GM19438 (cell line): ENCODE data around the gene EGFL6.
"Not testable (repeated sequence)": the region's sequence is repeated elsewhere in the genome, so short reads cannot be mapped to it uniquely, and the experiment has no call there.

ENCODE experiments used
- ATAC-seq: cut with Tn5 transposase; IDR thresholded peaks from one replicate; pipeline ENCODE4 v1.9.1; 2021; ENCODE audit warnings: low read depth; ENCODE audit not compliant: unreplicated experiment

The EGFL6 gene

DNA sequence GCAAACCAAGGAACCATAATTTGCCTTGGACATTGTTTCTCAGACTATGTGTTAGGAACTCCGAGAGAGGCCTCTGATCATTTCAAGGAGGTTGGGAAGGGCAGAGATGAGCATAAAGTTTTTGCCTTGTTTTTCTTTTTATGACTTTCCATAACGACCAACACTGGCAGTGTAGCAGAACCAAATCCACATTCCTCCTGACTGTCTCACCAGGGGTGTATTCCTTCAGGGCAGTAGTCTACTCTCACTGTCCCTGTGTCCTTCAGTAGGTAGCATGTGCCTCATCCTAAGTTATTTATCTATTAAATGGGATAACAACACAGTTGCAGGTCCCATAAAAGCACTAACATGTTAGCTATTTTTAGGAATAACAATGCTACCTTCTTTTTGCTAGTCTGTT lies 20.8 kb downstream of the EGFL6 start:
- no peak for ATAC-seq

DNA sequence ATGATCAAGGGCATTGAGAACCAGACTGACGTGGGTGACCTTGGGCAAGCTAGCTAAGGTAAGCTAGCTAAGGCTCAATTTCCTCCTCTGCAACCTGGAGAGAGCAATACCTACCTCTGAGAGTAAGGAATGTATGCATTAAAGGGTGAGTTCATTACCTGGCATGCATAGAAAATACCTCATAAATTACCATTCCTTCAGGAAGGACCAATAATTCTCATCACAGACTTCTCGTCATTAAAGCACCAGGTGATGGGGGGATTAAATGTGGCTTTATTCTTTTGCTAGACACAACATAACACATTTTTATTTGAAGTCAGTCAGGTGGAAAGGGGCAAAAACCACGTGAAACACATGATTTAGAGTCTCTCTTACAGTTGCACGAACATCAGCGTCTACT lies 21.5 kb downstream of the EGFL6 start:
- ATAC-seq, result no peak

DNA sequence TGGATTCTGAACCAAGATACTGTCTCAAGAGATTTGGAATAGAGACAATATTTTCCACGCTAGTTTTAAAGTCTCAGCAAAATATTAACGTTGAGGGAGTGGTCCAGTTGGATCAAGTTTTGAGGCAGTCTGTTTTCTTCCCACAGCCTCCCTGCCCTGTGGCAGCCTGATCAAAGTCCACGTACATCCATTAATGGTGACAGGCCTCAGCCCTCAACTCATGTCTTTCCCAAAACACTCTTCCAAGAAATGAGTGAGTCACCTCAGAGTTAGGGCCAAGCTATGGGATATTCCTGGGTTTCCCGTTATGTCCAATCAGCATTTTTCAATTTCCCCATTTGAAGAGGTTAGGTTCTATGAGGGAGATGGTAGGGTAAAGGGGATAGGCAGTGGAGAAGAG lies 28.5 kb downstream of the EGFL6 start:
- no peak for ATAC-seq

DNA sequence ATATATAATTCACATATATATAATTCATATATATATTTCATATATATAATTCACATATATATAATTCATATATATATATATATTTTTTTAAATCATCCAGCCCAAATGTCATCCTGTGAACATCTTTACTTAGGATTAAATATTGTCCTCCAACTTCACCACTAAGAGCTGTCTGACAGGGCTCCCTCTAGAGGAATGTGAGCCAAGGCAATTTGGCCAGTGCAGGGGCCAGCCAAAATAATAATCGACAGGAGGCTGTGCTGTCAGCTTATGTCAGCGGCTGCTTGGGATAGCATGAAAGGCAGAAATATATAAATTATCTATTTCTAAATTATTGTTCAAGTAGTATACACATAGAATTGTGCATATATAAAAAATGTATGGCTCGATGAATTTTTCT lies 29.5 kb downstream of the EGFL6 start:
- ATAC-seq, result no peak

DNA sequence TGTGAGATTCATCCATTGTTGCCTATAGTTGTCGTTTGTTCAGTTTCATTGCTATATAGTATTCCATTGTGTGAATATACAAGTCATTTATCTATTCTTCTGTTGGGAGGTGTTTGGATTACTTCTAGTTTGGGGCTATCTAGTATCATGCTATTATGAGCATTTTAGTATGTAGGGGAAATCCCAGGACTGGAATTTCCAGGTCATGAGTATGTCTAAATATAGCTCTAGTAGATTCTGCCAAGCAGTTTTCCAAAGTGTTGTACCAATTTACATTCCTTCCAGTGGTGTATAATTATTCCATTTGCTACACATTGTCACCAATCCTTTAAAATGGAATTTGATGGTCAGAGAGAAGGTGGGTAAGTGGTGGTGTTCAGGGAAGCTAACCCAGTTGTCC lies 30.1 kb downstream of the EGFL6 start:
- ATAC-seq, result no peak

DNA sequence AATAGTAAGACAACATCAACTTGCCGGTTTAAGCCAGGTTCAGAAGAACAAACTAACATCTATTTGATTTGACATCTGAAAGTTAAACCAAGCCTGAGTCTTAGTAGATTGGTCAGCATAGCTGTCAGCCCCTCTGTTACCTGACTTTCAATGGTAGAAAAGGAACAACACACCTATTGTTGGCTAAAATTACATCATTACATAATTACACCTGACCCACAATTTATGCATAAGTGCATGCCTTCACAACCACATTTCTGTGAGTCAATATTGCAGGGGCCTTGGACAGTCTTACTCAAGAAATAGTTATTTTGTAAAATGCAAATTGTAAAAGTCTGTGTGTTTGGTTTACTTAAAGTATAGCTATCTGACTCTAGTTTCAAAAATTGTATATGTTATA lies 36.2 kb downstream of the EGFL6 start:
- no peak for ATAC-seq

DNA sequence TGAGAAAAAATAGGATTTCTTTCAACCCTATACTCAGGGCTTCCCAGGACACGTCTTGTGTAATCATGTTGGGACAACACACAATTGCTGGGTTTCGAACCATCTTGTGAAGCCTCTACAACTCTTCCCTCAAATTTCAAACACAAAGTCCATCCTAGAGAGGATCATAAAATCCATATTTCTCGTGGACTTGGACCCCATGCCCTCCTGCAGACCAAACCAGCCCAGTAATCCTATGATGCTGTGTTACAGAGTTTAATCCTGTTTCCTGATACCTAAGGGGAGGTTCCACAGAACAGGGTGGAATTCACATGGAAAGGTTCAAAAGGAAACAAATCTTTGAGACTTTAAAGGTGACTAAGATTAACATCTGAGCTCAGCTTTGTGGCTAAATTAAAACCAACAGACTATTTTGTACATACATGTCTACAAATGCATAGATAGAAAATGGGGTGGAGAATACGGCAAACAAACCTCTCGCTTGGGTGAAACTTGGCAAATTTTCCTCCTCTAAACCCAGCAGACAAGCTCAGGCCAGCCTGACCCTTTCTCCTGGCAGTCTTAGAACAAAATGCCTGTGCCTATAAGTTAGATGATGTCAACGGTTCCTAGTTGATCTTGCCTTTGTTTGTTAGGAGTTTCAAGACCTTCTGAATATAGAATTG lies 38.1 kb downstream of the EGFL6 start:
- no peak for ATAC-seq

DNA sequence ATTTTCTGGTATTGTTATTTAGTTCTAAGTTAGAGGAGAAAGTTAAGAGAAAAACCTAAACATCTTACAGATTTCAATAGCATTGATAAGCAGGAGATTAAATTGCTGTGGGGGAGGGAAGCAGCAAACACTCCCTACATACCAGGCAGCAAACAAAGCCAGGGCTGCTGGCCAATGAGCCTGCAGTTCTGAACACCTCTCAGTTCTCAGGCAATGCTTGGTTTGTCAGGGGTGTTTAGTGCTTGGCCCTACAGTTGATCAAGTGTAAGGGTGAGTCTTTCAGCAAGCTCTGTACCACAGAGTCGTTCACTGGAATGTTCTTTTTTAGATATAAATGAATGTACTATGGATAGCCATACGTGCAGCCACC lies 38.6 kb downstream of the EGFL6 start:
- no peak for ATAC-seq

DNA sequence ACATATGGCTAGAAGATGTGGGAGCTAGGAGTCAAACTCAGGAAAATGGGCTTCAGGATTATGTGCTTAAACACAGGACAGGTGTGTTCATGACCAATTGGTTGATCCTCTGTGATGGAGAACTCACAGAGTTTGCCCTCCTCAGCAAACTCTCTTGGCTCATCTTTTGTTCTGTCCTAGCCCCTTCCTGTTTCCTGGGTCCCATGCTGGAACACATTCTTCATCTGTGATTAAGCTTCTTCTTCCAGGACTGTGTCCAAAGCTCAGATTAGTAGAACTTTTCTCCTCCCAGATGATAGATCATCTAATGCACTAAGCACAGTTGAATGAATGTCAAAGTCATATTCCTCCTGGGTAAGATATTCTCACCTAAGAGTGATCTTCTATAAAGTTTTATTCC lies 44.8 kb downstream of the EGFL6 start:
- no peak for ATAC-seq

DNA sequence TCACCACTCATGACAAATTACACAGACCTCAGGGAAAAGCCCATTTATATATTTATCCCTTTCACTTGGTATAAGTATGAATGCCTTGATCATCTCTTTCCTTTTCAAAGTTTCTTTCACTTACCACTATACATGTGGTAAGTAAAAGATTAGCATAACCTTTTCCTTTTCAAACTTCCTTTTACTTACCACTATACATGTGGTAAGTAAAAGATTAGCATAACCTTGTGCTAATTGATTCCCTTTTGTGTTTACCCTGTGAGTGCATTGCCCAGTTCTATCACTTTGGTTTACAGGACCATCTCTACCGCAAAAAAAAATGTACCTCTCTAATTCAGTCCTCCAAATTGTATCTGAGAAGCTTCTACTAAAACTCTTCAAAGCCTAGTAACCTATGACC lies 50.8 kb downstream of the EGFL6 start:
- no peak for ATAC-seq

DNA sequence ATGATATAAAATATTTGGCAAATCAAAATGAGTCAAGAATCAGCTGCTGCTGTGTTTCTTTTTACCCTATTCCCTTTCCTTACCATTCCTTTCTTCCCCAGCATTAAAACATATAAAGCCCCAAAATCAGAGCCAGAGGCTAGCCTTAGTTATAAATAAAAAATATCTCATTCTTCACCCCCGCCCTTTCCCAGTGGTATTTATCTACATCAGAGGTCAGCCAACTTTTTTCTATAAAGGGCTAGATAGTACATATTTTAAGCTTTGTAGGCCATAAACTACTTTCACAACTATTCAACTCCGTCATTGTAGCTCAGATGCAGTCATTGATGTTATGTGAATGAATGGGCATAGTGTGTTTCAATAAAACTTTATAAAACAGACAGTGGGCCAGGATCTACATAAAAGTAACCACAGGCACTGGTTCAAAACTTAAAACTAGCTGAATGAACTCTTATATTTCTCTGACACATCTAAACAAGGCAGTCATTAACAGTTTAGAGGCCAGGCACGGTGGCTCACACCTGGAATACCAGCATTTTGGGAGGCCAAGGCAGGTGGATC lies 53.1 kb downstream of the EGFL6 start:
- no peak for ATAC-seq

DNA sequence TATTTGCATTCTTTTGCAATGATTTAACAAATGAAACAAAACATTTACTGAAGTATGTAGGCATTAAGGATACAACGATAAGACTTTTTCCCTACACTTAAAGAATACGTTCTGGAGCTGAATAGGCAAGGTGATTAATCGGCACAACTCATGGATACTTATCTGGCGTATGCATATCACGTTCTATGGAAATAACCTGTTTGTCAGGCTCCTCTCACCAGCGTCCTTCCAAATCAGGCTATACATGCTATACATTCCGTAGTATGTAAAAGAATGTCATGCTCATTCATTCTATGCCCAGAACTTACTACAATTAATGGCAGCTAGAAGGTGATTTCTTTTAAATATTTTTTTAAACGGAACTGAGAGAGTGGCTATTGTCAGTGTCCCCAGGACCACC lies 57.9 kb downstream of the EGFL6 start:
- ATAC-seq, result no peak

DNA sequence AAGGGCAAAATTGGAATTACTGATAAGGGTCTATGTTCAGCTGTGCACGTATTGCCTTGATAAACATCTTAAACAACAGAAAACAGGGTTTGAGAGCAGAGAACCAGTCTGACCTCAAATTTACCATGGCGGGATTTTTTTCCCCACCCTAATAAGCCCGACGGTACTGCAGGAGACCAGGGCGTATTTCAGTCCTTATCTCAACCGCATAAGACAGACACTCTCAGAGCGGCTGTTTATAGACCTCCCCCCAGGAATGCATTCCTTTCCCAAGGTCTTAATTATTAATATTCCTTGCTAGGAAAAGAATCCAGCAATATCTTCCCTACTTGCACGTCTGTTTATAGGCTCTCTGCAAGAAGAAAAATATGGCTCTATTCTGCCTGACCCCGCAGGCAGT lies 67.8 kb downstream of the EGFL6 start:
- ATAC-seq, result not testable (repeated sequence)

DNA sequence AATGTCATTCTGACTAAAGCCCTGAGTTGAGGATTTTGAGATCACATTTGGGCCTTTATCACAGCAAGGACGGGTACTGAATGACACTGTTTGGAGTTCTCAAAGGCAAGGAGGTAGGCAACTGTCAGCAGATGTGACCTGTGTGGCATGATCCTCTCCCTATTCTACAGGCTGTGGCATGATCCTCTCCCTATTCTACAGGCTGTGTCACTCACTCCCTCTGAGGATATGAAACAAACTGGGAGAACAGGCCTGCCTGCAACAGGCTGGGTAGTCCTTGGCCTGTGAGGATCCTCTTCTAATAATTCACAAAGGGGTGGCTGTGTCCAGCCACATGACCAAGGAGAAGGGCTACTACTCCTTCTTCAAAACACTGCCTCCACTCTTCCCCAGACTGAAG lies 68.6 kb downstream of the EGFL6 start:
- no peak for ATAC-seq

DNA sequence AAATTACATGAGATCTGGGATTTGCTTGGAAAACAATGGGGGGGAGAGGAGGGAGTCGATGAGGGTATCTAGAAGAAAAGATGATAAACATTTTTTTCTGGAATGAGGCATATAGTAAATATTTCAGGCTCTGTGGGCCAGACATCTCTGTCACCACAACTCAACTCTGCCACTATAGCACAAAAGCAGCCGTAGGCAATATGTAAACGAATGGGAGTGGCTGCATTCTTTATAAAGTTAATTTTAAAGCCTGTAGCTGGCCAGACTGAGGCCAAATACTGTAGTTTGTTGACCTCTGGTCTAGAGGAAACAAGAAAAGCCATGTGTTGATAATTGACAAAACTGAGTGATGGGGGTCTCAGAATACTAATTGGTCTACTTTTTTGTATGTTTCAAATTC lies 69.4 kb downstream of the EGFL6 start:
- ATAC-seq, result no peak

DNA sequence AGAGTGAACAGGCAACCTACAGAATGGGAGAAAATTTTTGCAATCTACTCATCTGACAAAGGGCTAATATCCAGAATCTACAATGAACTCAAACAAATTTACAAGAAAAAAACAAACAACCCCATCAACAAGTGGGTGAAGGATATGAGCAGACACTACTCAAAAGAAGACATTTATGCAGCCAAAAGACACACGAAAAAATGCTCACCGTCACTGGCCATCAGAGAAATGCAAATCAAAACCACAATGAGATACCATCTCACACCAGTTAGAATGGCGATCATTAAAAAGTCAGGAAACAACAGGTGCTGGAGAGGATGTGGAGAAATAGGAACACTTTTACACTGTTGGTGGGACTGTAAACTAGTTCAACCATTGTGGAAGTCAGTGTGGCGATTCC lies 72.3 kb downstream of the EGFL6 start:
- not testable (repeated sequence) for ATAC-seq

DNA sequence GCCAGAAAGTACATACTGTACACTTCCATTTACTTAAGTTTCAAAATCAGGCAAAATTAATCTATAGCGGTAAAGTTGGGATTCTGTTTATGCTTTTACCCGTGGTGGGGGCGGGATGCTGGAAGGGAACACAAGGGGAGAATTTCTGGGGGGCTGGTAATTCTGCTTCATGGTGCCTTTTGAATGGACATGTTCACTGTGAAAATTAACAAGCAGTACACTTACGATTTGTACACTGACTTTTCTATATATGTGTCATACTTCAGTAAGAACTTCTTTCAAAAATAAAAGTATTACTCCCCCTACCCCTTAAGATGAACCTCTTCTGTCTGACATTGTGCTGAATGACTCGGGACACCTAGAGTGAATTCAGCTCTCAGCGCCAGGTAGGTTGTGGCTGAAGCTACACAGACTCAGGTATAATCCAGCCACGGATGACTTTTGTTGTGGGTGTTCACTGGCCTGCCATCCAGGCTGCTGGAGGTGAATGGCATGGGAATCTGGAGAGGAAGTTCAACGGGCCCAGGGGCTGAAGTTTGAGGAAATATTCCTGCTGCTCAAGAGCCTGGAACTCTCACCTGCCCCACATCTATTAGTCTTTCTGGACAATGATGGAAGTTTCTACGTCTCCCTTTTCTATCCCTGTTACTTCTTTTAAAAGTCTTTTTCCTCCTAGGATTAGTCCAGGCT lies 76.2 kb downstream of the EGFL6 start:
- no peak for ATAC-seq

DNA sequence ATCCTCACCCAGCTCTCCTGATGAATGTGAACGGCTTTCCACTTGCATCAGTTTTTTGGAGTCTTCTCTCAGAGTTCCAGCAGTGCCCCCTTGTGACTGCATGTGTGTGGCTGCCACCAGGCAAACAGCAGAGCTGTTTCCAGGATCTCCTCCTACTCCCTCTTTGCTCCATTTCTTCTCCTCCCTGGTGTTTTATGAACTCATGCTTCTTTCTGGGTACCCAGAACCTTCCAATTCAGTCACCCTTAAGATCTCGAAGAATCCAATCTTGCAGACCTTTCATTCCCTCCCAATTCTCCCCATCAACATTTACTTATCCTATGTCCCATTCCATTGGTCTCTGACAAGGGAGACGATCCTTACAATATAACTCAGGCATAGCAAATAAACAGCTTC lies 76.8 kb downstream of the EGFL6 start:
- no peak for ATAC-seq

DNA sequence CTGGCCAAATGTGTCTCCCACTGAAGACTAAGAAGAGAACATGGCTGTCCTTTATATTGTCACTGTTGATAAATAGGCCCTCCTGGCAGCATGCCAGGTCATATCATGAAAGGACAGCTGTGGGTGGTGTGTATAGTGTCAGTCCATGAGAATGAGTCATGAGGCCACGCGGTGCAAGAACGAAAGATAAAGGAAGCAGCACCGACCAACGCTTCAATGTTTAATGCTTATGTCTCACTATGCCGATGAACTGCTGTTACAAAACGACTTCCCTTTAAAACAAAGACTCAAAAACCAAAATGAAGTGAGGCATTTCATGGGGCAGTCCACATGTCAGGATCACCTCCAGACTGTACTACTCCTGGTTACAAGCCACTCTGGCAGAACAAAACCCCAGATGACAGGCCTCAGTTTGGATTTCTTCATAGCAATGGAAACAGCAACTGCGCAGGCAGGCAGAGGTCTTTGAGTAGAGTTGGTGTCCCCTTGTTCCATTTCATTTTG lies 78.4 kb downstream of the EGFL6 start:
- no peak for ATAC-seq

DNA sequence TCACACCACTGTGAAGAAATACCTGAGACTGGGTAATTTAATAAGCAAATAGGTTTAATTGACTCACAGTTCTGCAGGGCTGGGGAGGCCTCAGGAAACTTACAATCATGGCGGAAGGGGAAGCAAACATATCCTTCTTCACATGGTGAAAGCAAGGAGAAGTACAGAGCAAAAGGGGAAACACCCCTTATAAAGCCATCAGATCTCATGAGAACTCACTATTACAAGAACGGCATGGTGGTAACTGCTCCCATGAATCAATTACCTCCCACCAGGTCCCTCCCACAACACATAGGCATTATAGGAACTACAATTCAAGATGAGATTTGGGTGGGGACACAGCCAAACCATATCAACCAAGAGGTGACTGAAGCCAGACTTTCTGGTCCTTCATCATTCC lies 78.9 kb downstream of the EGFL6 start:
- not testable (repeated sequence) for ATAC-seq

DNA sequence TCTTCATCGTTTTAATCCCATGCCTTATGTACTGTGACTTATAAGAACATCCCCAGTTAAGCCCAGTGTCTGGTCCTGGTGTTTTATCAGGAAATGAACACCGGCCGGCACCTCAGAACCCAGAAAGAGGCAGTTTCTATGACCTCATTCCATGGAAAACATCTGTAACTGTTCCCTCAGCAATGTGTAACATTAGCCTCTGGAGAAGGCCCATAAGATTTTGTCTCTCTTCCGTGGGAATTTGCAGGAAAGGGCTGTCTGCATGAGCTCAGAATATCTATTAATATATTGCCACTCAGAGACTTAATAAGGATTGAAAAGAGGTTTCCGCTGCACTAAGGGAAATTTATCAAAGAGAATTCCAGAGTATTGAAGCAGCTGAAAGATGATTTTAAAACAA lies 80.4 kb downstream of the EGFL6 start:
- no peak for ATAC-seq

DNA sequence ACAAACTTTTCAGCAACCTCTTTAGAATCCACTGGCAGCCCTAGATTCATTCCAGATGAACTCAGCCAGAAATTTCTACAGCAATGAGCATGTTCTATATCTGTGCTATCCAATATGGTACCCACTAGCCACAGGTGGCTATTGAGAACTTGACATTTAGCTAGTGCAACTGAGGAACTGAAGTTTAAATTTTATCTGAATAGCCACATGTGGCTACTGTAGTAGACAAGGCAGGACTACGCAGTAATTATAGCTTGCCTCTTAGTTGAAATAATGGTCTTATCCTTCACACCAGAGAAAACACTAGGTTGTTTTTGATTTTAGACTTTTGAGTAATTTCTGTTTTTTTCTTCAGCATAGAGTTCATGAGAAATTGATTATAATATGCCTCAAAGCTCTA lies 80.9 kb downstream of the EGFL6 start:
- ATAC-seq, result no peak
